ENCODE data around the gene KCNJ1. TPM values are rescaled to one million over a fixed set of nuclear protein-coding genes. Genes with fewer than 3 reads are reported as not detected.

The KCNJ1 gene
- total RNA-seq, 1 experiment from 2014 or later: not detected

- no peaks in the 10 kb centered on the region for H3K36me3 ChIP-seq (ENCODE audit: low read depth, low read length)
- no peak for ATAC-seq
- H4K20me1 ChIP-seq (ENCODE audit: low read length): no peaks in the 10 kb centered on the region
- no peak for TF ChIP-seq EZH2 (IDR thresholded peaks at IDR 0.05; ENCODE audit: low read length, unreplicated experiment)
- TF ChIP-seq EZH2phosphoT487 (IDR thresholded peaks at IDR 0.05; ENCODE audit: borderline replicate concordance, low read length): no peak
- no peak for TF ChIP-seq CTCF (conservative IDR thresholded peaks at IDR 0.05; ENCODE audit: low read depth, low read length)
- no peak overlapping the region for H3K9ac ChIP-seq (ENCODE audit: low read length)
- no peaks in the 10 kb centered on the region for H3K79me2 ChIP-seq (ENCODE audit: low read length)
- intact Hi-C loops (cut with micrococcal nuclease): no loop called here
- H3K9me2 ChIP-seq (replicated peaks; ENCODE audit: low read length): no peaks in the 10 kb centered on the region
- H3K4me3 ChIP-seq (ENCODE audit: low read length): no peak overlapping the region
- peaks cover 16% of the 10 kb centered on the region; the same call in 1 of the 2 replicates for H3K27me3 ChIP-seq (ENCODE audit: low read length)
- no peak overlapping the region for H3K4me2 ChIP-seq (ENCODE audit: low read length)
- DNase-seq: no peak
- H3K9me3 ChIP-seq (ENCODE audit: low read length): no peaks in the 10 kb centered on the region
- CTCF ChIA-PET: no interaction called here
- H3K4me1 ChIP-seq (ENCODE audit: insufficient read depth, low read length): peaks cover 5% of the 10 kb centered on the region
- BruUV-seq (replicated peaks): no TSS peak
- H2AFZ ChIP-seq (ENCODE audit: low read length): no peak overlapping the region
- H3F3A ChIP-seq (ENCODE audit: low read length, unreplicated experiment): no peaks in the 10 kb centered on the region
- H3K27ac ChIP-seq (ENCODE audit: low read length): no peak overlapping the region
- POLR2A ChIA-PET (ENCODE audit: unreplicated experiment): interaction anchor here (0.6 kb wide), 1 partner anchor 12 kb away, joined by 4 read pairs; no protein-coding TSS in a partner anchor
Measured at GRCh38 chr11:128845334-128845780, 21.7 kb downstream of the KCNJ1 start.

DNA sequence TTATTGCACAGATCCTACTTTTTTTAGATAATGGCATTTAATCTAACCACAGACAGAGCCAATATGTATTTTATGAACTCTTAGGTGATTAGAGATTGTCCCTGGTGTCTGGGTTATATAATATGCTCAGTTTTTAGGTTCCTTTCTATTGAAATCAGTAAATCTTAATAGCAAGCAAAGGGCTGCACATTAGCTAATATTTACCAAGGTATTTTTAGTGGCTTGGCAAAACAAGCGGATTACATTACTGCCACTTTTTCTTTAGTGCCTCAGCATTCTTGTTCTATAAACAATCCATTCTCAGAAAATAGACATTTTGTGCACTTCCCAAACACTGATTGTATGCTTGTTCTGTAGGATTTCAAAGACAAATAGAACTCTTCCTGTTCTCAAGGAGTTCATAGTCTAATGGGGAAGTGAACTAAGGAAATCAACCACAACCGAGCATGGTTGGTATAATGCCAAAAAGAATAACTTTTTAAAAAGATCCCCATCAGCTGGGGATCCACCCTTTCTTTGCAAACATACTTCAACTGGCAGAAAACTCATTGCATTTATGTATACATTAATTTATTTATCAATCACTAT, 23.8 kb downstream of the KCNJ1 start:
- H3K36me3 ChIP-seq (ENCODE audit: low read depth, low read length): no peaks in the 10 kb centered on the region
- no peak overlapping the region for H3K4me3 ChIP-seq (ENCODE audit: low read length)
- H3K9me2 ChIP-seq (replicated peaks; ENCODE audit: low read length): no peaks in the 10 kb centered on the region
- peaks cover 22% of the 10 kb centered on the region; the same call in 1 of the 2 replicates for H3K27me3 ChIP-seq (ENCODE audit: low read length)
- no peak overlapping the region for H3K27ac ChIP-seq (ENCODE audit: low read length)
- H3K4me1 ChIP-seq (ENCODE audit: insufficient read depth, low read length): no peaks in the 10 kb centered on the region
- no peaks in the 10 kb centered on the region for H3K9me3 ChIP-seq (ENCODE audit: low read length)
- ChIA-PET CTCF (interaction anchor here (0.6 kb wide), 1 partner anchor 747 kb away, joined by 3 read pairs; no protein-coding TSS in a partner anchor), POLR2A (ENCODE audit: unreplicated experiment) (no interaction called here)
- no peak for TF ChIP-seq CTCF (conservative IDR thresholded peaks at IDR 0.05; ENCODE audit: low read depth, low read length)
- no peak for TF ChIP-seq EZH2 (IDR thresholded peaks at IDR 0.05; ENCODE audit: low read length, unreplicated experiment)
- no peak for TF ChIP-seq EZH2phosphoT487 (IDR thresholded peaks at IDR 0.05; ENCODE audit: borderline replicate concordance, low read length)
- H3K79me2 ChIP-seq (ENCODE audit: low read length): no peaks in the 10 kb centered on the region
- no peak for DNase-seq
- H2AFZ ChIP-seq (ENCODE audit: low read length): no peak overlapping the region
- no TSS peak for BruUV-seq (replicated peaks)
- H3K9ac ChIP-seq (ENCODE audit: low read length): no peak overlapping the region
- ATAC-seq: no peak
- H3F3A ChIP-seq (ENCODE audit: low read length, unreplicated experiment): no peaks in the 10 kb centered on the region
- no peaks in the 10 kb centered on the region for H4K20me1 ChIP-seq (ENCODE audit: low read length)
- H3K4me2 ChIP-seq (ENCODE audit: low read length): no peak overlapping the region
- intact Hi-C loops (cut with micrococcal nuclease): no loop called here

- no peaks in the 10 kb centered on the region for H4K20me1 ChIP-seq (ENCODE audit: low read length)
- no peak for ATAC-seq
- H3K9me2 ChIP-seq (replicated peaks; ENCODE audit: low read length): no peaks in the 10 kb centered on the region
- no peaks in the 10 kb centered on the region for H3K36me3 ChIP-seq (ENCODE audit: low read depth, low read length)
- DNase-seq: no peak
- no TSS peak for BruUV-seq (replicated peaks)
- H3K79me2 ChIP-seq (ENCODE audit: low read length): no peaks in the 10 kb centered on the region
- intact Hi-C loops (cut with micrococcal nuclease): no loop called here
- ChIA-PET CTCF (no interaction called here), POLR2A (ENCODE audit: unreplicated experiment) (no interaction called here)
- H3K4me1 ChIP-seq (ENCODE audit: insufficient read depth, low read length): no peaks in the 10 kb centered on the region
- no peaks in the 10 kb centered on the region for H3K9me3 ChIP-seq (ENCODE audit: low read length)
- no peak for TF ChIP-seq EZH2phosphoT487 (IDR thresholded peaks at IDR 0.05; ENCODE audit: borderline replicate concordance, low read length)
- TF ChIP-seq EZH2 (IDR thresholded peaks at IDR 0.05; ENCODE audit: low read length, unreplicated experiment): no peak
- TF ChIP-seq CTCF (conservative IDR thresholded peaks at IDR 0.05; ENCODE audit: low read depth, low read length): no peak
- H3K4me2 ChIP-seq (ENCODE audit: low read length): no peak overlapping the region
- no peak overlapping the region for H2AFZ ChIP-seq (ENCODE audit: low read length)
- no peak overlapping the region for H3K9ac ChIP-seq (ENCODE audit: low read length)
- no peaks in the 10 kb centered on the region for H3F3A ChIP-seq (ENCODE audit: low read length, unreplicated experiment)
- H3K4me3 ChIP-seq (ENCODE audit: low read length): no peak overlapping the region
- peaks cover 22% of the 10 kb centered on the region; the same call in 1 of the 2 replicates for H3K27me3 ChIP-seq (ENCODE audit: low read length)
- no peak overlapping the region for H3K27ac ChIP-seq (ENCODE audit: low read length)
Measured at GRCh38 chr11:128841461-128842072, 25.5 kb downstream of the KCNJ1 start.
